Anterior cingulate cortex (tissue), 58 donors: ENCODE data around the gene KDM4B.
"Not testable (repeated sequence)": the region's sequence is repeated elsewhere in the genome, so short reads cannot be mapped to it uniquely, and the experiment has no call there.

Experiments
- DNase-seq, 58 donors: peaks; one replicate each; lab custom pipeline; 2025; lab: John Stamatoyannopoulos, UW

KDM4B gene

GRCh38 chr19:5178841-5179240 lies 209.9 kb downstream of the KDM4B start:
- no peak for DNase-seq

DNA sequence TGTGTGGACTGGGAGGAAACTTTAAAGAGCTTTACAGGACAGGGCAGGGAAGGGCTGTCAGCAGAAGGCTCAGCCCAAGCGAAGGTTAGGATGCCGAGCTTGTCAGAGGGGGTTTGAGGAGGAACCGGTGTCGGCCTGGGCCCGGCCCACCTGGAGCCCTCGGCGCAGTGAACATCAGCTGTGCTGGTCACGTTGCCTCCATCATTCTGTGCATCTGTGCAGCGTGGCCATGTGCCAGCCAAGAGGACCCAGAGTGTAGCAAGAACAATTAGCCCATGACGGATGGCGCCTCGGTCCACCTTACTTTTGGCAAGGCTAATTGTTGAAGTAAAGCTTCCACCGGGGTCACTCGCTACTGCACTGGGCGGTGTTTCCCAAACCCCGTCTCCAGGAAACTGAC lies 210.3 kb downstream of the KDM4B start:
- DNase-seq, result no peak

- DNase-seq, result no peak
Observed at GRCh38 chr19:5181329-5181728, 212.4 kb downstream of the KDM4B start.

DNA sequence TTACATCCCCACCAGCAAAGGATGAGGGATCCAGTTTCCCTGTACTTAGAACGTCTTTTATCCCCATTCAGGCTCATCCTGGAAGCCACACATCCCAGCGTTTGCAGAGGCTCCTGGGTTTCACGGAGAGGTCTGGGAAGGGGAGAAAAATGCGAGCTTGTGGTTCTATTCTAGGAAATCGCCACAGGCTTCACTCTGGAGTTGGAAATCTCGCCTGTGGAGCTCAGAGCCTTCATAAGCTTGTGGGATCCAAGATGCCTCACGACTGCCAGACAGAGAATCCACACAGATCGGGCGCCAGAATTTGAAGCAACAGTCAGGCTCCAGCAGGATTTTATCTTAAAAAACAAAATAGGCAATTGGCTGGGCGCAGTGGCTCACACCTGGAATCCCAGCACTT lies 213.8 kb downstream of the KDM4B start:
- DNase-seq, result peak in 12 of 58 donors; percentile 2 to 18 (median 6)

DNA sequence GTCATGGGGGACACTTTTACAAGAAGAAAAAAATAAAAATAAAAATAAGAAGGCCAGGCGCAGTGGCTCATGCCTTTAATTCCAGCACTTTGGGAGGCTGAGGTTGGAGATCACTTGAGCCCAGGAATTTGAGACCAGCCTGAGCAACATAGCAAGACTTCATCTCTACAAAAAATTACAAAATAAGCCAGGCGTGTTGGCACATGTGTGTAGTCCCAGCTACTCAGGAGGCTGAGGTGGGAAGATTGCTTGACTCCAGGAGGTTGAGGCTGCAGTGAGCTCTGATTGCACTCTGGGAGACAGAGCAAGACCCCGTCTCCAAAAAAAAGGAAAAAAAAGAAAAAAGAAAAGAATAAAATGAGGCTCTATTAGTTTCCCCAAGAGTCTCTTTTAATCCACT lies 214.7 kb downstream of the KDM4B start:
- no peak for DNase-seq

DNA sequence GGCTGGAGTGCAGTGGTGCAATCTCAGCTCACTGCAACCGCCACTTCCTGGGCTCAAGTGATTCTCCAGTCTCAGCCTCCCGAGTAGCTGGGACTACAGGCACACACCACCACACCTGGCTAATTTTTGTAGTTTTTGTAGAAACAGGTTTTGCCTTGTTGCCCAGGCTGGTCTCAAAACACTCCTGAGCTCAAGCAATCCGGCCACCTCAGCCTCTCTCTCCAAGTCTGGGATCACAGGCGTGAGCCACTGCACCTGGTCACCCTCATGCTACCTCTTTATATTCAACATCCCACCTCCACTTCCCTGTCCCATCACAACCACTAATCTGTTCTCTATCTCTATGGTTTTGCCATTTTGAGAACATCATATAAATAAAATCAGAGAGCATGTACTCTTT lies 216.0 kb downstream of the KDM4B start:
- DNase-seq, result no peak

DNA sequence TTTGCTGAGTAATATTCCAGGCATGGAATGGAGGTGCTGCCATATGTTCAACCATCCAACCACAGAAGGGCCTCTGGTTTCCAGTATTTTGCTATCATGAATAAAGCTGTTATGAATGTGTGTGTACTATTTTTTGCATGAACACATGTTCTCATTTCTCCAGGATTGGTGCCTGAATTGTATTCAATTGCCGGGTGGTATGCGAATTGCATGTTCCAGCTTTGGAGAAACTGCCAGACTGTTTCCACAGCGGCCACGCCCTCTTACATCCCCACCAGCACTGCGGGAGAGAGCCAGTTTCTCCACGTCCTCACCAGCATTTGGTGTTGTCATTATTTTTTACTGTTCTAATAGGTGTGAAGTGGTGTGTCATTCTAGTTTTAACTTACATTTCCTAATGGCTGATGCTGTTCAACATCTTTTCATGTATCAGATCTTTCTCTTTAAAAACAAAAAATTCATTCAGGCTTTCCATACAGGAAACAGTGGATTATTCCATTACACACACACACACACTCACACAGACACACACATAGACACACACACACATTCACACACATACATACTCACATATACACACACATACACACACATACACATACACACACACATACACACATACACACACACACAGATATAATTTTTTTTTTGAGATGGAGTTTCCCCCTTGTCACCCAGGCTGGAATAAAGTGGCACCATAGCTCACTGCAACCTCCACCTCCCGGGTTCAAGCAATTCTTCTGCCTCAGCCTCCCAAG lies 217.6 kb downstream of the KDM4B start:
- DNase-seq, result peak in 4 of 58 donors; percentile 4 to 12 (median 8)

- no peak for DNase-seq
Observed at GRCh38 chr19:5188548-5189317, 219.8 kb downstream of the KDM4B start.

DNA sequence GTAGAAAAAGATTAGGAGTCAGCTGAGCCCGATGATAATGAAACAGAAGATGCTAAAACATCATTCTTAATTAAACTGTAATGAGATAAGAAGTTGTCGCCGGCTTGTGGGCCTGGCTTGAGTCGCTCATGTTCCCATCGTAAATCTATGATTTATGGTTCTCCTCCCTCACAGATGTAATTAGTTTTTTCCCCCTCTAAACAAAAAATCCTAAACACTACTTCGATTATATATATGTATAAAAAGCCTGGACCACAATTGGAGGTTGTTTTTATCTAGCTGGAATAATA lies 220.3 kb downstream of the KDM4B start:
- DNase-seq, result no peak

DNA sequence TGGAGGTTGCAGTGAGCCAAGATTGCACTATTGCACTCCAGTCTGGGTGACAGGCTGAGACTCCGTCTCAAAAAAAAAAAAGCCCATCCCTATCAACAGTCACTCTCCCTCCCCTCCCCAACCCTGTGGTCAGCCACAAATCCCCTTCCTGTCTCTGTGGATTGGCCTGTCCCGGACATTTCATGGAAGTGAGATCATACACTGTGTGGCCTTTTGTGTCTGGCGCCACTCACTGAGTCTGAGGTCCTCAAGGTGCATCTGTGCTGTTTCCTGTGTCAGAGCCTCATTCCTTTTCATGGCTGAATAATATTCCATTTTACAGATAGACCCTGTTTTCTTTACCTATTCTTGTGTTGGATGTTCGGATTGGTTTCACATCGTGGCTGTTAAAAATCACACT lies 222.2 kb downstream of the KDM4B start:
- no peak for DNase-seq

GRCh38 chr19:5192568-5192967 lies 223.7 kb downstream of the KDM4B start:
- no peak for DNase-seq

DNA sequence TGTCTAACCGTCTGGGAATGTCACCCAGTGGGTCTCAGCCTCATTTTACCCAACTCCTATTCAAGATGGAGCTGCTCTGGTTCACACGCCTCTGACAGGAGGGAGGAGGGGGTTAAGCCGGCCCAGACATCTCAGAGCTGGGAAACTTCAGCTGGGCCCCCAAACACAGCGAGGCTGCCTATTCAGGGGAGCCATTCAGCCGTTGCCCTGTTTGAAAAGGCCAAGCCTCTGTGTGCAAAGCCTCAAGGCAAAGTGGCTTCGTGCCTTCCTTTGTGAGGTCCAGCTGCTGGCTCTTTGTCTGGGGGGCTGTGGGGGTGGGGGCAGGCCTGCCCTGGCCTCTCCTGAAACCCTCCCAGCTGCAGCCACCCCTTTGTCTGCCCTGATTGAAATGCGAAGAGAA lies 224.3 kb downstream of the KDM4B start:
- peak in 23 of 58 donors; percentile 2 to 68 (median 24) for DNase-seq

DNA sequence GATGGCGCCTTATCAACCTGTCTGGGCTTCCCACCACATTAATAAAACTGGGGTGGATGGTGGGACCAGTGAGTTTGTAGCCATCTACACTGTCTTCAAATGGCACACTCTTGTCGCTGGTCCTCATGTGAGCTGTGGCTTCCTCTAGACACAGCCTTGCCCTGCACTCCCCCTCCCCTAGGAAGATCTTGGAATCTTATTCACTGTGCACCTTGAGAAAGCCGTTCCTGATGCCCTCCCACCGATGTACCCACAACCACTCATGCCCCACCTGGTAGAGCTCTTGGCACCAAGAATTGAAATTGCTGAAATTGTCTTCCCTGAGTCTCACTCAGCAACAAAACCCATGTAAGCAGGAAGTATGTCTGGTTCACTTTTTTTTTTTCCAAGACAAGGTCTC lies 225.7 kb downstream of the KDM4B start:
- no peak for DNase-seq

DNA sequence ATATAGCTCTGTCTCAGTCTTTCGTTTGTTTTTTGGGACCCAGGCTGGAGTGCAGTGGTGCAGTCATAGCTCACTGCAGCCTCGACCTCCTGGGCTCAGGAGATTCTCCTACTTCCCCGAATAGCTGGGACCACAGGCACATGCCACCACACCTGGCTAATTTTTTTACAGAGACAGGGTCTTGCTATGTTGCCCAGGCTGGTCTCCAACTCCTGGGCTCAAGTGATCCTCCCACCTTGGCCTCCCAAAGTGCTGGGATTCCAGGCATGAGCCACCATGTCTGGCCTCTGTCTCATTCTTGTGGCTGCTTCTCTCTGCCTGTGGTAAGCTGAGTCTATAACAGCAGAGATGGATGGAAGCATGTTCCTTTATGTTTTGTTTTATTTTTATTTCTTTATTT lies 226.7 kb downstream of the KDM4B start:
- not testable (repeated sequence) for DNase-seq

DNA sequence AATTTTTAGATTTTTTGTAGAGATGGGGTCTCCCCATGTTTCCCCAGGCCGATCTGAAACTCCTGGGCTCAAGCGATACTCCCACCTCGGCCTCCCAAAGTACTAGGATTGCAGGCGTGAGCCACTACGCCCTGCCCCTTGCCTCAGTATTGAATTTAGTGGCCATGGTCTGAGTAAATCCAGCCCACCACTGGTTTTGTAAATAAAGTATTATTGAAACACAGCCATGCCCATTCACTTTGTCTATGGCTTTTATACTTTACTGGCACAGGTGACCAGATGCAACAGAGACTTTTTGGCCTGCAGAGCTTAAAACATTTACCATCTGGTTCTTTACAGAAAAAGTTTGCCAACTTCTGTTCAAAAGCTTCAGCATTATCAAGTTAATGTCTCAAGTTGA lies 227.9 kb downstream of the KDM4B start:
- DNase-seq, result no peak

- no peak for DNase-seq
Observed at GRCh38 chr19:5200844-5201243, 231.9 kb downstream of the KDM4B start.

DNA sequence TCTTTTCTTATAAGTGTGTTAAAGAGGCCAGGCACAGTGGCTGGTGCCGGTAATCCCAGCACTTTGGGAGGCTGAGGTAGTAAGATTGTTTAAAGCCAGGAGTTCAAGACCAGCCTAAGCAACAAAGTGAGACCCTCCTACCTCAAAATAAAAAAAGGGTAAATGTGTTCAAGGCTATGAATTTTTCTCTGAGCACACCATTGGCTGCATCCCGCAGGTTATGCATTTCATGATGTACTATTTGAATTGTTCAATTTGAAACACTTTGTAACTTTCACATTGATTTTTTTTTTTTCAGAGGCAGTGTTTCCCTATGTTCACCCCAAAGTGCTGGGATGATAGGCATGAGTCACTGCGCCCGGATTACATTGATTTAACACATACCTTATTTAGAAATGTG lies 233.6 kb downstream of the KDM4B start:
- no peak for DNase-seq
